Lung (tissue), 12 donors: Measurements from ENCODE around the gene AADACL3. TPM values are rescaled to one million over a fixed set of nuclear protein-coding genes. Genes with fewer than 3 reads are reported as not detected.

Experiments used
- ATAC-seq: fragments of 200-7000 bp; cut with Tn5 transposase; one replicate; pipeline ENCODE4 v1.9.1; 2020; ENCODE audit warnings: moderate number of reproducible peaks; ENCODE audit not compliant: insufficient read depth, low FRiP score
- DNase-seq, 3 donors: peaks; one replicate each; pipeline ENCODE4 v3.0.0-alpha.2; 2013 to 2017
- H3K27ac ChIP-seq, 2 donors: one replicate each; pipeline ENCODE4 v1.5.1; 2013; ENCODE audit warnings: mild to moderate bottlenecking in 2 of 2, moderate library complexity in 2 of 2, control low read depth in 1 of 2, inconsistent platforms in 1 of 2, low read depth in 1 of 2, low read length in 1 of 2
- H3K27me3 ChIP-seq, 3 donors: one replicate each; pipeline ENCODE4 v1.5.1; 2013; ENCODE audit warnings: low read length in 2 of 3; ENCODE audit not compliant: control insufficient read depth in 3 of 3, insufficient read depth in 3 of 3
- H3K36me3 ChIP-seq, 4 donors: one replicate each; pipeline ENCODE4 v1.5.1; 2013; ENCODE audit warnings: low read length in 4 of 4, mild to moderate bottlenecking in 1 of 4, moderate library complexity in 1 of 4; ENCODE audit not compliant: control insufficient read depth in 4 of 4, insufficient read depth in 4 of 4
- H3K4me1 ChIP-seq, 5 donors: one replicate each; pipeline ENCODE4 v1.5.1; 2013; ENCODE audit warnings: low read length in 5 of 5, mild to moderate bottlenecking in 2 of 5, moderate library complexity in 1 of 5; ENCODE audit not compliant: control insufficient read depth in 5 of 5, insufficient read depth in 5 of 5
- H3K4me3 ChIP-seq: one replicate; pipeline ENCODE4 v1.5.1; 2013; ENCODE audit warnings: mild to moderate bottlenecking, control low read depth, moderate library complexity
- H3K9ac ChIP-seq, 2 donors: one replicate each; pipeline ENCODE4 v1.5.1; 2013; ENCODE audit warnings: low read length in 2 of 2, control low read depth in 1 of 2; ENCODE audit not compliant: insufficient read depth in 1 of 2
- H3K9me3 ChIP-seq, 4 donors: one replicate each; pipeline ENCODE4 v1.5.1; 2013; ENCODE audit warnings: low read length in 3 of 4, mild to moderate bottlenecking in 1 of 4, moderate library complexity in 1 of 4; ENCODE audit not compliant: control insufficient read depth in 4 of 4, insufficient read depth in 3 of 4
- WGBS, 2 donors: extraction: QIAGEN DNeasy Blood & Tissue Kit; methylation state at CpG; one replicate each; pipeline ENCODE4 v1.1.7; 2013; 5-methylcytosine and 5-hydroxymethylcytosine counted together
- polyA plus RNA-seq, 2 donors: library from polyadenylated mRNA; stranded (reverse); fragments of 200-250 nt; gene quantifications; one replicate each; pipeline ENCODE4 v1.2.1, GENCODE V29; 2013
- total RNA-seq, 2 donors: library from RNA; depleted of rRNA in 1 of 2; stranded (reverse); fragments of >200 nt in 1 of 2; gene quantifications; one replicate each; pipeline ENCODE4 v1.2.1, GENCODE V29; 2014 to 2021
- TF ChIP-seq, protein P1 (sequence below): IDR thresholded peaks from 2 replicates; pipeline ENCODE4 v1.5.1; 2012; ENCODE audit warnings: mild to moderate bottlenecking; ENCODE audit errors: control extremely low read depth, extremely low read depth
- donor health status: control.
- donor health status: control.
- donor health status: Bipolar disorder and iron deficiency.
- donor health status: healthy.
- donor health status: DM: yes; HTN: yes; CAD: no.

Gene AADACL3
- total and polyA plus RNA-seq, 4 donors = not detected

DNA sequence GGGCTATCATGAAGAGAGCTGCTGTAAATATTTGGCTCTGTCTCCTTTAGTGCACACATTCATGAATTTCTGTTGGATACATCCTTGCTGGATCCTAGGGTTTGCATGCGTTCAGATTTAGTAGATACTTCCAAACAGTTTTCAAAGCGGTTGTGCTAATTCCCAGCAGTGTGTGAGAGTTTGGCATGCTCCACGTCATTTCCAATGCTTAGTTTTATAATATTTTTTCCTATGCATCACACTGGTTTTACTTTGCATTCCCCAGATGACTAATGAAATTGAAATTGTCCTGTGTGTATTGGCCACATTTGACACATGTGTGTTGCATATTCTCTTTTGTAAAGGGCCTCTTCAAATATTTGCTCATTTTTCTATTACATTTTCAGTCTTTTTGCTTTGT, 18.5 kb upstream of the AADACL3 start:
- Histone ChIP-seq H3K9me3 (peaks cover 0 to 4% (median 0%) of the 10 kb centered on the region in 4 donors), H3K27ac (no peak overlapping the region), H3K4me1 (no peaks in the 10 kb centered on the region), H3K27me3 (no peaks in the 10 kb centered on the region), H3K4me3 (no peak overlapping the region), H3K9ac (no peak overlapping the region), H3K36me3 (no peaks in the 10 kb centered on the region)
- WGBS, 2 donors = 91 to 92% methylated on average over 3 of the region's 3 CpGs
- ATAC-seq (no peak), DNase-seq (no peak)
- TF ChIP-seq, protein P1, sequence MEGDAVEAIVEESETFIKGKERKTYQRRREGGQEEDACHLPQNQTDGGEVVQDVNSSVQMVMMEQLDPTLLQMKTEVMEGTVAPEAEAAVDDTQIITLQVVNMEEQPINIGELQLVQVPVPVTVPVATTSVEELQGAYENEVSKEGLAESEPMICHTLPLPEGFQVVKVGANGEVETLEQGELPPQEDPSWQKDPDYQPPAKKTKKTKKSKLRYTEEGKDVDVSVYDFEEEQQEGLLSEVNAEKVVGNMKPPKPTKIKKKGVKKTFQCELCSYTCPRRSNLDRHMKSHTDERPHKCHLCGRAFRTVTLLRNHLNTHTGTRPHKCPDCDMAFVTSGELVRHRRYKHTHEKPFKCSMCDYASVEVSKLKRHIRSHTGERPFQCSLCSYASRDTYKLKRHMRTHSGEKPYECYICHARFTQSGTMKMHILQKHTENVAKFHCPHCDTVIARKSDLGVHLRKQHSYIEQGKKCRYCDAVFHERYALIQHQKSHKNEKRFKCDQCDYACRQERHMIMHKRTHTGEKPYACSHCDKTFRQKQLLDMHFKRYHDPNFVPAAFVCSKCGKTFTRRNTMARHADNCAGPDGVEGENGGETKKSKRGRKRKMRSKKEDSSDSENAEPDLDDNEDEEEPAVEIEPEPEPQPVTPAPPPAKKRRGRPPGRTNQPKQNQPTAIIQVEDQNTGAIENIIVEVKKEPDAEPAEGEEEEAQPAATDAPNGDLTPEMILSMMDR = no peak

GRCh38 chr1:12703821-12704451, 12.0 kb upstream of the AADACL3 start:
- WGBS, 2 donors = 77 to 87% methylated on average over 6 of the region's 6 CpGs
- Histone ChIP-seq H3K4me1 (no peaks in the 10 kb centered on the region), H3K4me3 (no peak overlapping the region), H3K27ac (no peak overlapping the region), H3K36me3 (no peaks in the 10 kb centered on the region), H3K9ac (no peak overlapping the region), H3K27me3 (no peaks in the 10 kb centered on the region), H3K9me3 (peaks cover 0 to 9% (median 6%) of the 10 kb centered on the region in 4 donors)
- DNase-seq = no peak
- TF ChIP-seq, protein P1 = no peak
- no peak for ATAC-seq

- Histone ChIP-seq H3K4me1 (no peaks in the 10 kb centered on the region), H3K27me3 (no peaks in the 10 kb centered on the region), H3K9me3 (peaks cover 0 to 9% (median 6%) of the 10 kb centered on the region in 4 donors), H3K4me3 (no peak overlapping the region), H3K9ac (no peak overlapping the region), H3K36me3 (no peaks in the 10 kb centered on the region), H3K27ac (no peak overlapping the region)
- DNase-seq = no peak
- 73 to 84% methylated on average over 3 of the region's 3 CpGs for WGBS, 2 donors
- no peak for ATAC-seq
- TF ChIP-seq, protein P1 = no peak
Observed at GRCh38 chr1:12706061-12706460, 9.8 kb upstream of the AADACL3 start.
